HepG2 (cell line): ENCODE measurements around the gene CCNH. TPM values are rescaled to one million over a fixed set of nuclear protein-coding genes. Genes with fewer than 3 reads are reported as not detected.

Experiments
- ATAC-seq: fragments of 200-7000 bp; cut with Tn5 transposase; 3 replicates; pipeline ENCODE4 v1.9.1; 2020; ENCODE audit warnings: mild to moderate bottlenecking, moderate library complexity
- BruUV-seq: library from RNA; stranded (reverse); fragments of 400-500 nt; replicated peaks from 2 replicates; lab custom pipeline; 2021; lab: Mats Ljungman, UMichigan
- CTCF ChIA-PET: fragments of 300-600 bp; formaldehyde crosslinking; extraction: SDS; loops from one replicate; lab custom pipeline; 2021; ENCODE audit warnings: low total read pairs, inconsistent platforms, low intra/inter-chr PET ratio; lab: Yijun Ruan, JAX
- POLR2A ChIA-PET: fragments of 350-600 bp; sonication (Branson Sonifier 250); formaldehyde crosslinking; loops from one replicate; lab custom pipeline; 2020; ENCODE audit warnings: antibody characterized with exemption, inconsistent platforms; lab: Yijun Ruan, JAX
- DNase-seq: peaks from one replicate; pipeline ENCODE4 v3.0.0-alpha.2; 2015; ENCODE audit warnings: low spot score
- FAIRE-seq: peaks from 3 replicates; lab custom pipeline; 2011; peaks lifted over from hg19 to GRCh38; lab: Jason Lieb, UNC
- H2AFZ ChIP-seq: one replicate; pipeline ENCODE4 v1.6.1; 2011; ENCODE audit warnings: low read length, inconsistent platforms
- H3K27ac ChIP-seq: fragments of 300-600 bp; 3 replicates; pipeline ENCODE4 v1.8.0; 2011; ENCODE audit warnings: mixed run types, mild to moderate bottlenecking, mixed read lengths, low read length, inconsistent platforms; ENCODE audit not compliant: insufficient read depth; ENCODE audit errors: extremely low read length
- H3K27me3 ChIP-seq, 2 experiments: fragments of 200-600 bp in 1 of 2; 2 replicates in 1 of 2; 3 replicates in 1 of 2; pipeline versions ENCODE4 v1.6.0 to v1.8.0; 2011; ENCODE audit warnings: low read length in 2 of 2, mild to moderate bottlenecking in 2 of 2, moderate library complexity in 2 of 2, inconsistent platforms in 1 of 2; ENCODE audit not compliant: insufficient read depth in 2 of 2, control insufficient read depth in 1 of 2
- H3K36me3 ChIP-seq, 2 experiments: fragments of 200-600 bp in 1 of 2; replicated peaks in 1 of 2; 2 replicates in 1 of 2; 3 replicates in 1 of 2; pipeline versions ENCODE4 v1.5.1 to v1.8.0; 2011; ENCODE audit warnings: low read length in 2 of 2, inconsistent platforms in 1 of 2; ENCODE audit not compliant: insufficient read depth in 2 of 2, control insufficient read depth in 1 of 2
- H3K4me1 ChIP-seq: 2 replicates; pipeline ENCODE4 v1.5.1; 2012; ENCODE audit warnings: low read length, inconsistent platforms; ENCODE audit not compliant: insufficient read depth
- H3K4me2 ChIP-seq: 2 replicates; pipeline ENCODE4 v1.6.0; 2011; ENCODE audit warnings: low read depth, low read length, inconsistent platforms
- H3K4me3 ChIP-seq, 3 experiments: fragments of 200-600 bp in 1 of 3; sonication (generic), shearing (Covaris generic) in 1 of 3; replicated peaks in 1 of 3; 2 replicates each; pipeline ENCODE4 v1.5.1; 2011 to 2016; ENCODE audit warnings: low read length in 3 of 3, inconsistent platforms in 2 of 3, low read depth in 2 of 3, mild to moderate bottlenecking in 2 of 3, control low read depth in 1 of 3, mixed read lengths in 1 of 3; ENCODE audit not compliant: insufficient read depth in 1 of 3
- H3K79me2 ChIP-seq: one replicate; pipeline ENCODE4 v1.6.1; 2011; ENCODE audit warnings: low read length, inconsistent platforms; ENCODE audit not compliant: insufficient read depth
- H3K9ac ChIP-seq: 2 replicates; pipeline ENCODE4 v1.6.0; 2011; ENCODE audit warnings: mild to moderate bottlenecking, low read depth, low read length, inconsistent platforms; ENCODE audit not compliant: insufficient read depth
- H3K9me3 ChIP-seq: 2 replicates; pipeline ENCODE4 v1.5.1; 2012; ENCODE audit warnings: mild to moderate bottlenecking, low read length
- H4K20me1 ChIP-seq: 2 replicates; pipeline ENCODE4 v1.6.0; 2011; ENCODE audit warnings: inconsistent platforms, mild to moderate bottlenecking, low read length, moderate library complexity; ENCODE audit not compliant: insufficient read depth
- CHCHD3 ChIP-seq: sonication (generic); formaldehyde crosslinking; IDR thresholded peaks from 2 replicates; pipeline ENCODE4 v1.8.0; 2022; ENCODE audit warnings: mild to moderate bottlenecking, missing genetic modification reagents, moderate library complexity
- MXD3 ChIP-seq: IDR thresholded peaks from 2 replicates; pipeline ENCODE4 v1.6.1; 2016; ENCODE audit warnings: mild to moderate bottlenecking, missing biosample characterization, missing genetic modification reagents
- NR2F1 ChIP-seq, 2 experiments: fragments of 450-650 bp in 1 of 2; formaldehyde crosslinking in 1 of 2; IDR thresholded peaks; 2 replicates each; pipeline versions ENCODE4 v1.5.0 to v1.6.1; 2016 to 2020; ENCODE audit warnings: mild to moderate bottlenecking in 1 of 2, missing compliant biosample characterization in 1 of 2, missing genetic modification reagents in 1 of 2, moderate library complexity in 1 of 2
- PCBP2 ChIP-seq: fragments of 200-400 bp; formaldehyde crosslinking; optimal IDR thresholded peaks from 2 replicates; pipeline ENCODE3; 2018; ENCODE audit warnings: low read length, low read depth; ENCODE audit not compliant: poor library complexity, severe bottlenecking
- RAD51 ChIP-seq: fragments of 450-650 bp; IDR thresholded peaks from 2 replicates; pipeline ENCODE4 v1.6.1; 2016; ENCODE audit warnings: borderline replicate concordance
- RORA ChIP-seq: sonication (generic); formaldehyde crosslinking; IDR thresholded peaks from 2 replicates; pipeline ENCODE4 v1.5.0; 2020; ENCODE audit warnings: mild to moderate bottlenecking, missing genetic modification reagents, moderate library complexity
- ZFP36L1 ChIP-seq: sonication (generic); formaldehyde crosslinking; IDR thresholded peaks from 2 replicates; pipeline ENCODE4 v1.8.0; 2022; ENCODE audit warnings: mild to moderate bottlenecking, missing genetic modification reagents, moderate library complexity
- ZFY ChIP-seq: sonication (generic); formaldehyde crosslinking; IDR thresholded peaks from 2 replicates; pipeline ENCODE4 v1.4.0; 2020; ENCODE audit warnings: missing genetic modification reagents
- ZMAT5 ChIP-seq: sonication (generic); formaldehyde crosslinking; IDR thresholded peaks from 2 replicates; pipeline ENCODE4 v1.5.0; 2020; ENCODE audit warnings: mild to moderate bottlenecking, low read depth, missing genetic modification reagents, borderline replicate concordance
- ZNF124 ChIP-seq: sonication (generic); formaldehyde crosslinking; IDR thresholded peaks from 2 replicates; pipeline ENCODE4 v1.4.0; 2020; ENCODE audit warnings: missing genetic modification reagents
- ZNF143 ChIP-seq: sonication (generic); formaldehyde crosslinking; IDR thresholded peaks from 2 replicates; pipeline ENCODE4 v1.4.0; 2020; ENCODE audit warnings: missing genetic modification reagents
- ZNF180 ChIP-seq: sonication (generic); formaldehyde crosslinking; IDR thresholded peaks from 2 replicates; pipeline ENCODE4 v1.4.0; 2020; ENCODE audit warnings: low read depth, missing genetic modification reagents, borderline replicate concordance
- ZNF24 ChIP-seq: fragments of 450-650 bp; IDR thresholded peaks from 2 replicates; pipeline ENCODE4 v1.6.1; 2017; ENCODE audit warnings: antibody characterized with exemption, mild to moderate bottlenecking
- ZNF264 ChIP-seq: sonication (generic); formaldehyde crosslinking; IDR thresholded peaks from 2 replicates; pipeline ENCODE4 v1.4.0; 2020; ENCODE audit warnings: missing genetic modification reagents
- ZNF569 ChIP-seq: sonication (generic); formaldehyde crosslinking; IDR thresholded peaks from 2 replicates; pipeline ENCODE4 v1.5.0; 2020; ENCODE audit warnings: mild to moderate bottlenecking, missing genetic modification reagents, moderate library complexity, borderline replicate concordance
- ZNF720 ChIP-seq: sonication (generic); formaldehyde crosslinking; IDR thresholded peaks from 2 replicates; pipeline ENCODE4 v1.4.0; 2020; ENCODE audit warnings: missing genetic modification reagents
- WGBS: methylation state at CpG from one replicate; pipeline ENCODE4 v1.1.6; 2017; ENCODE audit warnings: low lambda C conversion rate; 5-methylcytosine and 5-hydroxymethylcytosine counted together
- in situ Hi-C: cut with HindIII; loops from 2 replicates; pipeline ENCODE4 v1.10.0; 2017; ENCODE audit warnings: low pct_unique_long_range_greater_than_20kb; ENCODE audit not compliant: extremely low pct_ligation_motif_present
- intact Hi-C: fragments of 100-400 bp; cut with micrococcal nuclease; formaldehyde crosslinking; loops from one replicate; pipeline ENCODE4 v1.10.0; 2022; ENCODE audit not compliant: unreplicated experiment
- polyA plus RNA-seq, 8 experiments: library from polyadenylated mRNA; depleted of rRNA in 3 of 8; stranded (reverse) in 7 of 8; unstranded in 1 of 8; fragments of >200 nt; fragmentation: Illumina TruSeq in 4 of 8; extraction: Trizol in 4 of 8; gene quantifications; 2 replicates each; pipeline versions ENCODE4 v1.2.1 to v1.2.3, GENCODE V29; 2011 to 2016; ENCODE audit warnings: low read depth in 4 of 8, missing spikeins in 1 of 8, mixed read lengths in 1 of 8; ENCODE audit not compliant: insufficient read depth in 1 of 8
- total RNA-seq, 5 experiments: library from RNA; depleted of rRNA; stranded (reverse); fragments of >200 nt; fragmentation: Illumina TruSeq; extraction: Trizol; gene quantifications; 2 replicates each; pipeline ENCODE4 v1.2.3, GENCODE V29; 2016; ENCODE audit warnings: low read depth in 1 of 5
- TF ChIP-seq, protein P1 (sequence below): sonication (generic); formaldehyde crosslinking; IDR thresholded peaks from 2 replicates; pipeline ENCODE4 v1.4.0; 2020; ENCODE audit warnings: missing genetic modification reagents
- TF ChIP-seq, protein P2 (sequence below): sonication (generic); formaldehyde crosslinking; IDR thresholded peaks from 2 replicates; pipeline ENCODE4 v1.5.0; 2020; ENCODE audit warnings: mild to moderate bottlenecking, missing genetic modification reagents
- TF ChIP-seq, protein P3 (sequence below): sonication (generic); formaldehyde crosslinking; IDR thresholded peaks from 2 replicates; pipeline ENCODE4 v1.8.1; 2023; ENCODE audit warnings: mild to moderate bottlenecking, missing genetic modification reagents

Gene CCNH
- total and polyA plus RNA-seq, 2 of the 13 experiments (the other 11 are each of a cell fraction or from before 2014, with no cell fraction given) = 42.5 to 94.3 TPM

GRCh38 chr5:87438231-87438630 is 25.5 kb upstream of the CCNH start:
- 37% methylated on average over 2 of the region's 2 CpGs for WGBS
- no peak for DNase-seq
- FAIRE-seq = no peak
- TF ChIP-seq RAD51 (no peak), PCBP2 (no peak), ZNF264 (CRISPR knock-in tag) (no peak), ZFY (CRISPR knock-in tag) (no peak), ZNF124 (CRISPR knock-in tag) (no peak), ZNF24 (no peak), NR2F1 (CRISPR knock-in tag; IDR thresholded peaks at IDR 0.05) (no peak), RORA (CRISPR knock-in tag) (no peak), ZNF180 (CRISPR knock-in tag) (no peak), ZMAT5 (no peak), ZNF569 (CRISPR knock-in tag) (no peak), ZNF720 (CRISPR knock-in tag) (no peak), ZNF143 (CRISPR knock-in tag) (no peak), CHCHD3 (no peak), MXD3 (no peak), ZFP36L1 (CRISPR knock-in tag) (no peak)
- TF ChIP-seq, protein P1, sequence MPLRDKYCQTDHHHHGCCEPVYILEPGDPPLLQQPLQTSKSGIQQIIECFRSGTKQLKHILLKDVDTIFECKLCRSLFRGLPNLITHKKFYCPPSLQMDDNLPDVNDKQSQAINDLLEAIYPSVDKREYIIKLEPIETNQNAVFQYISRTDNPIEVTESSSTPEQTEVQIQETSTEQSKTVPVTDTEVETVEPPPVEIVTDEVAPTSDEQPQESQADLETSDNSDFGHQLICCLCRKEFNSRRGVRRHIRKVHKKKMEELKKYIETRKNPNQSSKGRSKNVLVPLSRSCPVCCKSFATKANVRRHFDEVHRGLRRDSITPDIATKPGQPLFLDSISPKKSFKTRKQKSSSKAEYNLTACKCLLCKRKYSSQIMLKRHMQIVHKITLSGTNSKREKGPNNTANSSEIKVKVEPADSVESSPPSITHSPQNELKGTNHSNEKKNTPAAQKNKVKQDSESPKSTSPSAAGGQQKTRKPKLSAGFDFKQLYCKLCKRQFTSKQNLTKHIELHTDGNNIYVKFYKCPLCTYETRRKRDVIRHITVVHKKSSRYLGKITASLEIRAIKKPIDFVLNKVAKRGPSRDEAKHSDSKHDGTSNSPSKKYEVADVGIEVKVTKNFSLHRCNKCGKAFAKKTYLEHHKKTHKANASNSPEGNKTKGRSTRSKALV = no peak
- TF ChIP-seq, protein P2, sequence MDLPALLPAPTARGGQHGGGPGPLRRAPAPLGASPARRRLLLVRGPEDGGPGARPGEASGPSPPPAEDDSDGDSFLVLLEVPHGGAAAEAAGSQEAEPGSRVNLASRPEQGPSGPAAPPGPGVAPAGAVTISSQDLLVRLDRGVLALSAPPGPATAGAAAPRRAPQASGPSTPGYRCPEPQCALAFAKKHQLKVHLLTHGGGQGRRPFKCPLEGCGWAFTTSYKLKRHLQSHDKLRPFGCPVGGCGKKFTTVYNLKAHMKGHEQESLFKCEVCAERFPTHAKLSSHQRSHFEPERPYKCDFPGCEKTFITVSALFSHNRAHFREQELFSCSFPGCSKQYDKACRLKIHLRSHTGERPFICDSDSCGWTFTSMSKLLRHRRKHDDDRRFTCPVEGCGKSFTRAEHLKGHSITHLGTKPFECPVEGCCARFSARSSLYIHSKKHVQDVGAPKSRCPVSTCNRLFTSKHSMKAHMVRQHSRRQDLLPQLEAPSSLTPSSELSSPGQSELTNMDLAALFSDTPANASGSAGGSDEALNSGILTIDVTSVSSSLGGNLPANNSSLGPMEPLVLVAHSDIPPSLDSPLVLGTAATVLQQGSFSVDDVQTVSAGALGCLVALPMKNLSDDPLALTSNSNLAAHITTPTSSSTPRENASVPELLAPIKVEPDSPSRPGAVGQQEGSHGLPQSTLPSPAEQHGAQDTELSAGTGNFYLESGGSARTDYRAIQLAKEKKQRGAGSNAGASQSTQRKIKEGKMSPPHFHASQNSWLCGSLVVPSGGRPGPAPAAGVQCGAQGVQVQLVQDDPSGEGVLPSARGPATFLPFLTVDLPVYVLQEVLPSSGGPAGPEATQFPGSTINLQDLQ (CRISPR knock-in tag) = no peak
- TF ChIP-seq, protein P3, sequence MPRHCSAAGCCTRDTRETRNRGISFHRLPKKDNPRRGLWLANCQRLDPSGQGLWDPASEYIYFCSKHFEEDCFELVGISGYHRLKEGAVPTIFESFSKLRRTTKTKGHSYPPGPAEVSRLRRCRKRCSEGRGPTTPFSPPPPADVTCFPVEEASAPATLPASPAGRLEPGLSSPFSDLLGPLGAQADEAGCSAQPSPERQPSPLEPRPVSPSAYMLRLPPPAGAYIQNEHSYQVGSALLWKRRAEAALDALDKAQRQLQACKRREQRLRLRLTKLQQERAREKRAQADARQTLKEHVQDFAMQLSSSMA (CRISPR knock-in tag) = no peak

More at GRCh38 chr5:87438231-87438630, 25.5 kb upstream of the CCNH start:
- Histone ChIP-seq H3K4me3 (no peak overlapping the region), H3K9me3 (no peaks in the 10 kb centered on the region), H3K36me3 (no peaks in the 10 kb centered on the region), H3K4me1 (no peaks in the 10 kb centered on the region), H3K79me2 (no peaks in the 10 kb centered on the region), H3K27ac (no peak overlapping the region), H3K27me3 (no peaks in the 10 kb centered on the region), H3K4me2 (no peak overlapping the region), H4K20me1 (no peaks in the 10 kb centered on the region), H2AFZ (no peak overlapping the region), H3K9ac (no peak overlapping the region)
- no TSS peak for BruUV-seq
- in situ Hi-C loops = no loop called here
- intact Hi-C loops = no loop called here
- ChIA-PET POLR2A (no interaction called here), CTCF (no interaction called here)
- ATAC-seq = no peak
